ENCODE data around the gene BICC1. TPM values are rescaled to one million over a fixed set of nuclear protein-coding genes. Genes with fewer than 3 reads are reported as not detected.
A peak's percentile ranks its signal among the peaks of the same experiment; 100 is the strongest.

Gene BICC1
- total RNA-seq, 1 donor from 2014 or later: 15.2 TPM

DNA sequence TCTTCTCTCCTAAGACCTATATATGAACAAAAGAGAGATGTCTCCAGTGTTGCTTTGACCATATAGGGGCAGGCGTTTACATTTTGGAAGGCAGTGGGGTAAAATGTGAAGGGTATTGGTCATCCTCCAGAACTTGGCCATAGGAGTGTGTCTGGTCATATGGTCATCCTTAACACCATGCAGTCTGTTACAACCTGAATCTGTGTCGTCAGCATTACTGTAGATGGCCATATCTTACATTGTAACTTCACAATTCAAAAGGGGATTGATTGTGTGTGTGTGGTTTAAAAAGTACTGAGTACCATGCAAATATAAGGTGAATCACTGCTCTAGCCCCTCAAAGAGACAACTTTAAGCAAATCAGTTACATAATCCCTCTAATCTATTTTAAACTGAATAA lies 311.7 kb downstream of the BICC1 start:
- DNase-seq (ENCODE audit: extremely low spot score, unreplicated experiment): no peak

DNA sequence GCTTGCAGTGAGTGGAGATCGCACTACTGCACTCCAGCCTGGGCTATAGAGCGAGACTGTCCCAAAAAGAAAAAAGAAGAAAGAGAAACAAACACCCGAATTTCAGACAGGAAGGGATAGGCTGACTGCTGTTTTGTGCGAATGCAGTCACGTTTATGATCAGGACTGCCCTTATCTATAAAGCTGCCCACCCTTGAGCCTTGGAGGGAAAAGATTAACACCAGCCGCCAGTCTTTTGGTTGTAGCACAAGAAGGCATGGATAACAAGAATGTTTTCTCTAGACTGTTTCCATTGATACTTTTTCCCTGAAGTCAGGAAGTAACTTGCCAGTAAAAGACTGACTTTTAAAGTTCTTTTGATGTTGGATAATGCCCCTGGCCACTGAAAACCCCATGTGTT lies 314.0 kb downstream of the BICC1 start:
- Mint-ChIP-seq H3K9me3 (peaks cover 11% of the 10 kb centered on the region), H3K4me3 (no peak overlapping the region), H3K36me3 (peaks cover 38% of the 10 kb centered on the region), H3K4me1 (ENCODE audit: unreplicated experiment) (peaks cover 49% of the 10 kb centered on the region), H3K27me3 (no peaks in the 10 kb centered on the region), H3K27ac (peak overlapping the region; percentile 26)
- TF ChIP-seq CTCF (conservative IDR thresholded peaks at IDR 0.05): no peak
- no peak for DNase-seq (ENCODE audit: extremely low spot score, unreplicated experiment)

More for the DNA sequence above, 311.7 kb downstream of the BICC1 start:
- no peak overlapping the region for H3K27ac Mint-ChIP-seq
- H3K27me3 Mint-ChIP-seq: no peaks in the 10 kb centered on the region
- H3K4me1 Mint-ChIP-seq (ENCODE audit: unreplicated experiment): peaks cover 30% of the 10 kb centered on the region
- no peak for TF ChIP-seq CTCF (conservative IDR thresholded peaks at IDR 0.05)
- H3K36me3 Mint-ChIP-seq: peaks cover 48% of the 10 kb centered on the region
- H3K9me3 Mint-ChIP-seq: peaks cover 11% of the 10 kb centered on the region
- H3K4me3 Mint-ChIP-seq: no peak overlapping the region

DNA sequence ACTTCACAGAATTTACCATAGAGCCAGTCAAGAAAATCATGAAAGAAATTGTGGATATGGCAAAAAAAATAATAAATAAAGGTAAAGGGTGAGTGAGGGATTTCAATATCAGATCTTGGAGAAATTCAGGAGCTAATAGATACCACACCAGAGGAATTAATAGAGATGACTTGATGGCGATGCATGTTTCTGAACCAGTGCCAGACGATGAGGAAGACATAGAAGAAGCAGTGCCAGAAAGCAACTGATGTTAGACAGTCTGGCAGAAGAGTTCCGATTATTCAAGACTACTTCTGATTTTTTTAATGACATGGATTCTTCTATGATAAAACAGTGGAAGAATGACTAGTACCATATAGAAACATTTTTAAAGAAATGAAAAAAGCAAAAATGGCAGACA lies 314.7 kb downstream of the BICC1 start:
- H3K4me1 Mint-ChIP-seq (ENCODE audit: unreplicated experiment): peaks cover 51% of the 10 kb centered on the region
- no peak for TF ChIP-seq CTCF (conservative IDR thresholded peaks at IDR 0.05)
- H3K9me3 Mint-ChIP-seq: peaks cover 11% of the 10 kb centered on the region
- peaks cover 38% of the 10 kb centered on the region for H3K36me3 Mint-ChIP-seq
- no peaks in the 10 kb centered on the region for H3K27me3 Mint-ChIP-seq
- no peak for DNase-seq (ENCODE audit: extremely low spot score, unreplicated experiment)
- no peak overlapping the region for H3K4me3 Mint-ChIP-seq
- peak overlapping the region; percentile 26 for H3K27ac Mint-ChIP-seq

DNA sequence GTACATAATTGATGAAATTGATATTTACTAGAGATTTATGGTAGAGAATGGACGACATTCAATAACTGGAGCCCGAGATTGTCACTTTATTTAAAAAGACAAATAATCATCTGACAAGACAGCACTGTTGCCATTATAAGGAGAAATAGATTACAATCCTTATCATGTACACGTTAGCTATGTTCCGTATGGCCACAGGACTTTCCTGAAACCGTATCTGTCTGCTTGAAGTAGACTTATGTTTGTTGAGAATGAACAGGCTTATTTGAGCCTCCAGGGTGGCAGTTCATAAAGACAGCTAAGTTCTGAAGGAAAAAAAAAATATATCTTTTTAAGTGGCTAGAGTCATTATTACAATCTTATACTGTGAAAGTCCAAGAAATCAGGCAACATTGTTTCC lies 317.2 kb downstream of the BICC1 start:
- H3K27ac Mint-ChIP-seq: no peak overlapping the region
- no peaks in the 10 kb centered on the region for H3K27me3 Mint-ChIP-seq
- H3K4me3 Mint-ChIP-seq: no peak overlapping the region
- peaks cover 11% of the 10 kb centered on the region for H3K9me3 Mint-ChIP-seq
- no peak for DNase-seq (ENCODE audit: extremely low spot score, unreplicated experiment)
- peaks cover 25% of the 10 kb centered on the region for H3K36me3 Mint-ChIP-seq
- peaks cover 60% of the 10 kb centered on the region for H3K4me1 Mint-ChIP-seq (ENCODE audit: unreplicated experiment)
- TF ChIP-seq CTCF (conservative IDR thresholded peaks at IDR 0.05): no peak

DNA sequence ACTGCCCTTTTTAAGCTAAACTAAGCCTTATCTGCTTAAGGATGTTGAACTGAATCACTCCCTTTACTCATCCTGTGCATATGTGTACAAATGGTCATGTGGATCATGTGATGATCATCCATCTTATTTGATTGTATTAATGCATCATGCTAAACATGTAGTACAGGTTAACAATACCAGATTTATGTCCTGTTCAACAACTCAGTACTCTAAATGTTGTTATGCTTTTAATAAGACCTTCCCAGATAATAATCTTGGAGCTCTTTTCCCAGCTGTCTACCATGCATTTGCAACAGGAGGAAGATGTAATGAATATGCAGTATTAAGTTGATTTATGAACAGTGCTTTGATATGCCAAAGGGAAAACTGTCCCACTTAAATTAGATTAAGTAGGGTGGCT lies 318.0 kb downstream of the BICC1 start:
- Mint-ChIP-seq H3K27me3 (no peaks in the 10 kb centered on the region), H3K36me3 (peaks cover 26% of the 10 kb centered on the region), H3K27ac (peak overlapping the region; percentile 36), H3K9me3 (peaks cover 11% of the 10 kb centered on the region), H3K4me3 (peak overlapping the region; percentile 21), H3K4me1 (ENCODE audit: unreplicated experiment) (peaks cover 55% of the 10 kb centered on the region)
- no peak for DNase-seq (ENCODE audit: extremely low spot score, unreplicated experiment)
- TF ChIP-seq CTCF (conservative IDR thresholded peaks at IDR 0.05): no peak

All from type B pancreatic cell (in vitro differentiated cells).